HFFc6 (cell line): Measurements from ENCODE around the gene SLC22A5. TPM values are rescaled to one million over a fixed set of nuclear protein-coding genes. Genes with fewer than 3 reads are reported as not detected.

Source experiments
- DNase-seq: peaks from one replicate; pipeline ENCODE4 v3.0.0-alpha.2; 2018
- H3K27ac Mint-ChIP-seq: 2 replicates; pipeline ENCODE4 v1.8.0; 2020; ENCODE audit warnings: mild to moderate bottlenecking, mixed read lengths
- H3K27me3 Mint-ChIP-seq: 2 replicates; pipeline ENCODE4 v1.8.0; 2021; ENCODE audit warnings: mild to moderate bottlenecking, moderate library complexity, mixed read lengths; ENCODE audit not compliant: insufficient read depth
- H3K36me3 Mint-ChIP-seq: 2 replicates; pipeline ENCODE4 v1.8.0; 2021; ENCODE audit warnings: low read depth, mixed read lengths
- H3K4me1 Mint-ChIP-seq: 2 replicates; pipeline ENCODE4 v1.8.0; 2020; ENCODE audit warnings: low read depth, mixed read lengths
- H3K4me3 Mint-ChIP-seq: 2 replicates; pipeline ENCODE4 v1.8.0; 2020; ENCODE audit warnings: mild to moderate bottlenecking, moderate library complexity, mixed read lengths
- H3K9me3 Mint-ChIP-seq: 2 replicates; pipeline ENCODE4 v1.8.0; 2020; ENCODE audit warnings: mild to moderate bottlenecking, mixed read lengths
- CTCF ChIP-seq: fragments of 200-600 bp; sonication (generic); IDR thresholded peaks from 2 replicates; pipeline ENCODE4 v1.5.0; 2021; ENCODE audit warnings: antibody characterized with exemption, mild to moderate bottlenecking
- total RNA-seq, 6 experiments: library from RNA; stranded (reverse); fragmentation: NEBNext Ultra II Directional; extraction: Animal tissue kit (Norgen Biotek cat#: 25700); gene quantifications; 2 replicates in 1 of 6; 3 replicates in 5 of 6; pipeline ENCODE4 v1.2.3, GENCODE V29; 2021

The SLC22A5 gene
- total RNA-seq, 6 experiments from 2014 or later = 3.8 to 5.6 (median 4.9) TPM

- H3K27me3 Mint-ChIP-seq = no peaks in the 10 kb centered on the region; the same call in 1 of the 2 replicates
- H3K9me3 Mint-ChIP-seq = no peaks in the 10 kb centered on the region
- no peak for TF ChIP-seq CTCF
- peaks cover 61% of the 10 kb centered on the region for H3K4me1 Mint-ChIP-seq
- H3K27ac Mint-ChIP-seq = peak overlapping the region; percentile 91
- DNase-seq = peak; percentile 37
- peak overlapping the region; percentile 58 for H3K4me3 Mint-ChIP-seq
- H3K36me3 Mint-ChIP-seq = peaks cover 2% of the 10 kb centered on the region; the same call in 1 of the 2 replicates
Measured at GRCh38 chr5:132388244-132389050, 18.9 kb downstream of the SLC22A5 start.

DNA sequence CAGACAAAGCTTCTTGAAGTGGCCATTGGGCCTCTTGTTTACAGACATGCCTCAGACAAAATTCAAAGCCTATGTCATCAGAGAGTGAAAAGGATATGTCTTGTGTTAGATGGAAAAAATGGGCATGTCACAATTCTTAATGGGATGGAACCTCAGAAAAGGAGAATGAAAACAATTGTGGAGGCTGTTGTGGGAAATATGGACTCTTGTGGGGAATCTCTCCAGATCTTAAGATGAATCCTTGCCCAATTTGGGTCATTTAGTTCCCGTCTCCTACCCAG lies 19.5 kb downstream of the SLC22A5 start:
- no peak for DNase-seq
- H3K9me3 Mint-ChIP-seq = no peaks in the 10 kb centered on the region
- no peak for TF ChIP-seq CTCF
- H3K4me1 Mint-ChIP-seq = peaks cover 61% of the 10 kb centered on the region
- peak overlapping the region; percentile 91 for H3K27ac Mint-ChIP-seq
- H3K4me3 Mint-ChIP-seq = peak overlapping the region; percentile 58
- H3K27me3 Mint-ChIP-seq = no peaks in the 10 kb centered on the region; the same call in 1 of the 2 replicates
- H3K36me3 Mint-ChIP-seq = peaks cover 4% of the 10 kb centered on the region; the same call in 1 of the 2 replicates

DNA sequence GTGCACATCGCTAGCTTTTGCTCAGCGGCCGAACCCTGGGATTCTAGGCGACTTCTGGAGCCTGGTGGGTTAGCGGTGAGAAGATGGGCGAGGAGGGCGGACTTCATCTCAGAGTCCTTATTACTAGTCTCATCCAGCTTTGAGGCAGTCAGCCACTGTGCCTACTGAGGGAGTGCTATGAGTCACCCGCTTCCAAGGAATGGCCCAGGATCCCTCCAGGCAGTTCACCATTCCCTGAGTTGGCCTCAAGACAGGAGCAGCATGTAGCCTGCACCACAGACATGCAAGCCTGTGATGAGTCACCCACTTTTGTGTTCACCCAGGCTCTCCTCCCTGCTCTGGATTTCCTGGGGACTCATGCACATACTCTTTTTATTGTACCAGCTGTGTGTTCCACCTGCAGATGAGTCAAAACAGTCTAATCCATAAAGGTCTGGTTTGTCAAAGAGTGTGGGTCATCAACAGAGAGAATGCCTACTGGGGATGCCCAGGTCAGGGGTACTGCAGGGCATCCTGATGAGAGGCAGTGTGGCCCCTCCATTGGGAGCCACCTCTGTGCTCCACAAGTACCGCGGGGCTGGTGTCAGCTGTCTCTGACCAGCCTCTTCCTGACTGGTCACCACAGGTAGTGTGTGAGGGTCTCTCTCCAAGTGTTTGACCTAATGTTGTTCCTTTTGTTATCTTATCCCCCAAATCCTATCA lies 20.2 kb downstream of the SLC22A5 start:
- H3K9me3 Mint-ChIP-seq = no peaks in the 10 kb centered on the region

GRCh38 chr5:132391247-132391646 lies 21.7 kb downstream of the SLC22A5 start:
- H3K36me3 Mint-ChIP-seq = peaks cover 14% of the 10 kb centered on the region; the same call in 1 of the 2 replicates
- H3K27ac Mint-ChIP-seq = no peak overlapping the region
- H3K27me3 Mint-ChIP-seq = peaks cover 3% of the 10 kb centered on the region
- peaks cover 52% of the 10 kb centered on the region for H3K4me1 Mint-ChIP-seq
- no peak for TF ChIP-seq CTCF
- DNase-seq = no peak
- no peaks in the 10 kb centered on the region for H3K9me3 Mint-ChIP-seq
- no peak overlapping the region for H3K4me3 Mint-ChIP-seq

More for the DNA sequence above, 20.2 kb downstream of the SLC22A5 start:
- peaks cover 61% of the 10 kb centered on the region for H3K4me1 Mint-ChIP-seq
- no peak for TF ChIP-seq CTCF
- H3K4me3 Mint-ChIP-seq = peak overlapping the region; percentile 58; the same call in 1 of the 2 replicates
- DNase-seq = peak; percentile 100
- H3K36me3 Mint-ChIP-seq = peaks cover 9% of the 10 kb centered on the region; the same call in 1 of the 2 replicates
- H3K27me3 Mint-ChIP-seq = no peaks in the 10 kb centered on the region; the same call in 1 of the 2 replicates
- peak overlapping the region; percentile 91 for H3K27ac Mint-ChIP-seq

DNA sequence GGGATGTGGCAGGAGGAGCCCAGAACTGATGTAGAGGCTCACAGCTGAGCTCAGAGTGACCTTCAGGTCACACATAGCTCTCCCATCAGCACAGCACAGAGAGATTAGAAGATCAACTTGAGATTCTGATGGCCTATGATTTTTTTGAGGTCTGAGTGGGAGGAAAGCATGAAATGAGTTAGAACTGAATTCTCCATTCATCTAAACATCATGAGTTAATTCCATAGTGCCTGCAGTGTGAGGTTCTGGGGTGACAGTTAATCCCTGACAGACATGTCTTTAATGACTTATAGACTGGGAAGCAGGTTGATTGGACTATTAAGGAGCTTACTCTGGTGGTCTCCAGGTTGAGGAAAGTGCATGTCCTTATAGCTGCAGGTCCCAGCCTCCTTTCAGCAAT lies 22.4 kb downstream of the SLC22A5 start:
- H3K36me3 Mint-ChIP-seq = peaks cover 14% of the 10 kb centered on the region; the same call in 1 of the 2 replicates
- H3K4me1 Mint-ChIP-seq = peaks cover 52% of the 10 kb centered on the region
- no peak for DNase-seq
- no peak for TF ChIP-seq CTCF
- peaks cover 4% of the 10 kb centered on the region for H3K27me3 Mint-ChIP-seq
- no peak overlapping the region for H3K27ac Mint-ChIP-seq
- H3K4me3 Mint-ChIP-seq = no peak overlapping the region
- no peaks in the 10 kb centered on the region for H3K9me3 Mint-ChIP-seq
